SIG-M5 treated with dmso at 0.1 percent for 504 hours (cell line): ENCODE data around the gene PDP2.
"Not testable (repeated sequence)": the region's sequence is repeated elsewhere in the genome, so short reads cannot be mapped to it uniquely, and the experiment has no call there.

ENCODE experiments used
- DNase-seq: peaks from one replicate; lab custom pipeline; 2025; ENCODE audit not compliant: unreplicated experiment; lab: John Stamatoyannopoulos, UW

Gene PDP2

GRCh38 chr16:66853261-66854139 lies 26.8 kb upstream of the PDP2 start:
- no peak for DNase-seq

GRCh38 chr16:66856184-66856730 lies 24.1 kb upstream of the PDP2 start:
- no peak for DNase-seq

- DNase-seq = no peak
These were observed 23.5 kb upstream of the PDP2 start for GRCh38 chr16:66856801-66857200.

GRCh38 chr16:66857437-66857836 lies 22.9 kb upstream of the PDP2 start:
- no peak for DNase-seq

DNA sequence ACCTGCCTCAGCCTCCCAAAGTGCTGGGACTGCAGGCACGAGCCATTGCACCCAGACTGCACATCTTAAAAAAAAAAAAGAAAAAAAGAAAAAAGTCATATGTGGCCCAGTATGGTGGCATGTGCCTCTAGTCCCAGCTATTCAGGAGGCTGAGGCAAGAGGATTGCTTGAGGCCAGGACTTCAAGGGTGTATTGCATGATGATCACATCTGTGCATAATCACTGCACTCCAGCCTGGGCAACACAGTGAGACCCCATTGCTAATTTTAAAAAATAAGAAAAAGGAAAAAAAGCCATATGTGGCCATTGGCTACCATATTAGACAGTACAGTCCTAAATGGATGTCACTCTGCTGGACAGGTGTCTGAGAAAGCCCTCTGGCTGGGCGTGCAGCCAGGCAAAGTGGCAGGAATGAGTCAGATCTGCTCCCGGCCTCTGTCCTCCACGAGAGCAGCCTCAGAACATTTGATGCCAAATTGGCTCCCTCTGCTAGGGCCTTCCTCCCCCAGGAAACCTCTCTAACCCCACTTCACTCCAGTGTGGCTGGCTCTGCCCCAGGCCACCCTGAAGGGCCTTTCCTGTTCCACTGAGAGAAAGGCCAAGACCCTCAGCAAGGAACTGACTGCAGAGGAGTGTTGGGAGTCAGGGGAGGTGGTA lies 21.4 kb upstream of the PDP2 start:
- DNase-seq = no peak

- no peak for DNase-seq
These were observed 20.8 kb upstream of the PDP2 start for GRCh38 chr16:66859397-66860068.

GRCh38 chr16:66862023-66862520 lies 18.2 kb upstream of the PDP2 start:
- DNase-seq = no peak

GRCh38 chr16:66863707-66864106 lies 16.6 kb upstream of the PDP2 start:
- DNase-seq = no peak

DNA sequence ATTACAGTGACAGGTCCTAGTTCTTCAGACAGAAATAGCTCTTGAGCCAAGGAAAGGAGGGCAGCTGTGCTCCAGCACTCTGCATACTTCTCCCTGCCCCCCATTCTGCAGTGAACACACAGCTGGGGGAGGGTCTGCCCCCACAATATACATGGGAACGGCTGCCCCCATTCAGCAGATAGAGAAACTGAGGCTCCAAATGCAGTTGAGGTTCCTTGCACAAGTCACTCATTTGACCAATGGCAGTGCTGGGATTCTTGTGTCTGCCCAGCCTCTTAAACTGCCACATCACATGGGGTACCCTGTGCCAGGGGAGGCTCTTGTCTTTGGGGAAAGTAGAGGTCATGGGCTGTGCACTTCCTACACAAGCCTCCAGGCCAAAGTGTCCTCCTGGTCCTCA lies 10.9 kb upstream of the PDP2 start:
- no peak for DNase-seq

- DNase-seq = not testable (repeated sequence)
These were observed 9.0 kb upstream of the PDP2 start for GRCh38 chr16:66871363-66871762.

GRCh38 chr16:66871840-66872239 lies 8.5 kb upstream of the PDP2 start:
- DNase-seq = no peak

DNA sequence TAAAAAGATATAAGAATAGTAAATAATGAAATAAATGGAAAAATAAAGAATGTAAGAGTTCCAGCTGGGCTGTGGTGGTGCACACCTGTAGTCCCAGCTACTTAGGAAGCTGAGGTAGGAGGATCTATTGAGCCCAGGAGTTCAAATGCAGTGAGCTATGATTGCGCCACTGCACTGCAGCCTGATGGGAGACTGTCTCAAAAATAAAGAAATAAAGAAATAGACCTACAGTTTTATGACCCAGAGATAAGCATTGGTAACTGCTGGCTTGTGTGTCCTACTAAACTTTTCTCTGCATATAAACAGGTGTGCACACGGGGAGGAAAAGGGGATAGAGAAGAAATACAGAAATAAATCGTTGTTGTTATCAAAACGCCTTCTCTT lies 7.8 kb upstream of the PDP2 start:
- DNase-seq = no peak

- peak; percentile 99 for DNase-seq
These were observed 7.2 kb upstream of the PDP2 start for GRCh38 chr16:66872943-66873684.

DNA sequence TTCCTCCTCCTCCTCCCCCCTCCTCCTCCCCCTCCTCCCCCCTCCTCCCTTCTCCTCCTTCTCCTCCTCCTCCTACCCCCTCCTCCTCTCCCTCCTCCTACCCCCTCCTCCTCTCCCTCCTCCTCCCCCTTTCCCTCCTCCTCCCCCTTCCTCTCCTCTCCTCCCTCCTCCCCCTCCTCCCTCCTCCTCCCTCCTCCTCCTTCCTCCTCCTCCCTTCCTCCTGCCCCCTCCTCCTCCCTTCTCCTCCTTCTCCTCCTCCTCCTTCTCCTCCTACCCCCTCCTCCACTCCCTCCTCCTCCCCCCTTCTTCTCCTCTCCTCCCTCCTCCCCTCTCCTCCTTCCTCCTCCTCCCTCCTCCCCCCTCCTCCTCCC lies 6.6 kb upstream of the PDP2 start:
- no peak for DNase-seq

- DNase-seq = no peak
These were observed 6.1 kb upstream of the PDP2 start for GRCh38 chr16:66874079-66874775.

- peak; percentile 79 for DNase-seq
These were observed 2.2 kb upstream of the PDP2 start for GRCh38 chr16:66878067-66878466.

- DNase-seq = no peak
These were observed 701 bp downstream of the PDP2 start for GRCh38 chr16:66881014-66881417.

GRCh38 chr16:66881560-66881959 lies 1.2 kb downstream of the PDP2 start:
- no peak for DNase-seq

- DNase-seq = no peak
These were observed 1.7 kb downstream of the PDP2 start for GRCh38 chr16:66881964-66882508.

DNA sequence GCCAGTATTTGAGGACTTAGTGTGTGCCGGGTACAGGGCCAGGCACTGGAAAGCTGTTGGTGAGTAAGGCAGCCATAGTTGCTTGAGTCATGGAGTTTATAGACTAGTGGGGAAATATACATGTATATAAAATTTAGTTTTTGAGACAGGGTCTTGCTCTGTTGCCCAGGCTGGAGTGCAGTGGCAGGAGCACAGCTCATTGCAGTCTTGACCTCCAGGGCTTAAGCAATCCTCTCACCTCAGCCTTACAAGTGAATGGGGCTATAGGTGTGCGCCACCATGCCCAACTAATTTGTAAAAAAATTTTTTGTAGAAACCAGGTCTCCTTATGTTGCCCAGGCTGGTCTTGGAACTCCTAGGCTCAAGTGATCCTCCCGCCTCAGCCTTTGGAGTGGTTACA lies 2.4 kb downstream of the PDP2 start:
- no peak for DNase-seq
